K562 (cell line): Measurements from ENCODE around the gene SEBOX. TPM values are rescaled to one million over a fixed set of nuclear protein-coding genes. Genes with fewer than 3 reads are reported as not detected.
A peak's percentile ranks its signal among the peaks of the same experiment; 100 is the strongest.

Experiments used
- NR2C2 ChIP-seq, 2 experiments: fragments of 200-800 bp in 1 of 2; sonication (Bioruptor generic) in 1 of 2; sonication (generic) in 1 of 2; formaldehyde crosslinking in 1 of 2; IDR thresholded peaks; 2 replicates each; pipeline versions ENCODE4 v1.6.1 to v1.8.0; 2016 to 2022; ENCODE audit warnings: mild to moderate bottlenecking in 1 of 2, missing compliant biosample characterization in 1 of 2, missing genetic modification characterization in 1 of 2, missing genetic modification reagents in 1 of 2
- NR4A1 ChIP-seq, 2 experiments: fragments of 250-450 bp in 1 of 2; fragments of 450-650 bp in 1 of 2; sonication (Bioruptor Pico) in 1 of 2; IDR thresholded peaks; 2 replicates each; pipeline versions ENCODE4 v1.4.0 to v1.6.1; 2016 to 2020; ENCODE audit warnings: mild to moderate bottlenecking in 2 of 2, missing compliant biosample characterization in 1 of 2, missing genetic modification characterization in 1 of 2, moderate library complexity in 1 of 2
- PCBP2 ChIP-seq: fragments of 200-400 bp; formaldehyde crosslinking; IDR thresholded peaks from 2 replicates; pipeline ENCODE4 v1.6.1; 2018; ENCODE audit warnings: low read length, low read depth, mild to moderate bottlenecking, moderate library complexity; ENCODE audit not compliant: poor library complexity, severe bottlenecking
- PKNOX1 ChIP-seq: fragments of 450-650 bp; IDR thresholded peaks from 2 replicates; pipeline ENCODE4 v1.6.1; 2016
- PTBP1 ChIP-seq: fragments of 200-400 bp; formaldehyde crosslinking; IDR thresholded peaks from 2 replicates; pipeline ENCODE4 v1.6.1; 2017; ENCODE audit warnings: low read depth, low read length
- RBBP5 ChIP-seq: fragments of 200-600 bp; sonication (generic); IDR thresholded peaks from 2 replicates; pipeline ENCODE4 v1.6.1; 2012; ENCODE audit warnings: borderline replicate concordance, mild to moderate bottlenecking, low read length, control low read depth, inconsistent platforms; ENCODE audit not compliant: insufficient read depth, poor library complexity, severe bottlenecking
- SP2 ChIP-seq: IDR thresholded peaks from 2 replicates; pipeline ENCODE4 v1.6.1; 2011; ENCODE audit warnings: mild to moderate bottlenecking, low read depth, low read length, moderate library complexity; ENCODE audit not compliant: poor library complexity, severe bottlenecking; ENCODE audit errors: extremely low read depth
- YY1 ChIP-seq, 3 experiments: IDR thresholded peaks; 2 replicates each; pipeline ENCODE4 v1.6.1; 2011; ENCODE audit warnings: low read length in 2 of 3, mild to moderate bottlenecking in 2 of 3, moderate library complexity in 2 of 3, borderline replicate concordance in 1 of 3, control low read depth in 1 of 3, low read depth in 1 of 3; ENCODE audit not compliant: insufficient read depth in 3 of 3, insufficient replicate concordance in 2 of 3, control insufficient read depth in 1 of 3, insufficient read length in 1 of 3; ENCODE audit errors: extremely low read depth in 1 of 3
- ZNF592 ChIP-seq: fragments of 450-650 bp; IDR thresholded peaks from 2 replicates; pipeline ENCODE4 v1.6.1; 2017; ENCODE audit warnings: antibody characterized with exemption, mild to moderate bottlenecking
- polyA plus RNA-seq, 8 experiments: library from polyadenylated mRNA; depleted of rRNA in 4 of 8; stranded (reverse) in 5 of 8; unstranded in 3 of 8; fragments of >200 nt; fragmentation: Nextera tagmentation in 2 of 8; fragmentation: Illumina TruSeq in 1 of 8; extraction: Ambion mirVana in 2 of 8; extraction: Trizol in 1 of 8; gene quantifications; 2 replicates each; pipeline versions ENCODE4 v1.2.1 to v1.2.3, GENCODE V29; 2011 to 2014; ENCODE audit warnings: inconsistent platforms in 1 of 8, missing spikeins in 1 of 8
- total RNA-seq, 7 experiments: library from RNA; depleted of rRNA in 6 of 7; stranded (reverse); fragments of >200 nt in 6 of 7; fragmentation: Illumina TruSeq in 2 of 7; extraction: Trizol in 2 of 7; gene quantifications; 2 replicates each; pipeline versions ENCODE4 v1.2.1 to v1.2.3, GENCODE V29; 2011 to 2021; ENCODE audit warnings: low replicate concordance in 1 of 7

SEBOX gene
- total and polyA plus RNA-seq, 9 of the 15 experiments (the other 6 are each of a cell fraction or from before 2014, with no cell fraction given), result not detected

GRCh38 chr17:28317966-28318758, 46.8 kb downstream of the SEBOX start (continued):
- TF ChIP-seq PTBP1, result no peak
- no peak for TF ChIP-seq NR4A1 (CRISPR knock-in tag; IDR thresholded peaks at IDR 0.05)
- TF ChIP-seq NR4A1 (tag; IDR thresholded peaks at IDR 0.05), result 0 out of 2 replicates have a peak, but pooled peaks have one; percentile 43
- peak; percentile 51; the same call in 1 of the 2 replicates for TF ChIP-seq ZNF592
- no peak for TF ChIP-seq SP2
- TF ChIP-seq RBBP5, result no peak
- peak in 1 of 3 experiments; percentile 14 for TF ChIP-seq YY1 (IDR thresholded peaks at IDR 0.05; ENCODE audit: borderline replicate concordance in 1 of 3, control insufficient read depth in 1 of 3, extremely low read depth in 1 of 3, insufficient read depth in 3 of 3, insufficient read length in 1 of 3, insufficient replicate concordance in 2 of 3, low read depth in 1 of 3, low read length in 2 of 3)
- TF ChIP-seq NR2C2 (CRISPR knock-in tag; IDR thresholded peaks at IDR 0.05), result no peak
- TF ChIP-seq NR2C2 (tag; IDR thresholded peaks at IDR 0.05), result peak; percentile 49; the same call in 1 of the 2 replicates
- TF ChIP-seq PCBP2, result no peak
- TF ChIP-seq PKNOX1, result peak; percentile 34; the same call in 1 of the 2 replicates
